Transverse colon (tissue), 4 donors: ENCODE data around the gene BRI3. TPM values are rescaled to one million over a fixed set of nuclear protein-coding genes. Genes with fewer than 3 reads are reported as not detected.

Experiments used
- DNase-seq: peaks from one replicate; pipeline ENCODE4 v3.0.0-alpha.2; 2019
- H3K27ac ChIP-seq, 4 donors: fragments of 200-600 bp; sonication (generic); 2 replicates each; pipeline ENCODE4 v1.5.1; 2016 to 2018; ENCODE audit warnings: inconsistent platforms in 4 of 4
- H3K27me3 ChIP-seq: fragments of 200-600 bp; sonication (generic); 2 replicates; pipeline ENCODE4 v1.5.1; 2017; ENCODE audit warnings: inconsistent platforms
- H3K36me3 ChIP-seq, 4 donors: fragments of 200-600 bp; sonication (generic); 2 replicates each; pipeline ENCODE4 v1.5.1; 2017 to 2019; ENCODE audit warnings: inconsistent platforms in 4 of 4
- H3K4me1 ChIP-seq, 4 donors: fragments of 200-600 bp; sonication (generic); 2 replicates each; pipeline ENCODE4 v1.5.1; 2017 to 2020; ENCODE audit warnings: inconsistent platforms in 4 of 4
- H3K4me3 ChIP-seq, 4 donors: fragments of 200-600 bp; sonication (generic); 1 replicate in 1 of 4; 2 replicates in 3 of 4; pipeline versions ENCODE4 v1.5.1 to v1.6.1; 2017 to 2019; ENCODE audit warnings: inconsistent platforms in 4 of 4
- H3K9me3 ChIP-seq, 2 donors: fragments of 200-600 bp; sonication (generic); 2 replicates each; pipeline ENCODE4 v1.5.1; 2017 to 2019; ENCODE audit warnings: inconsistent platforms in 2 of 2
- EP300 ChIP-seq: sonication (generic); formaldehyde crosslinking; IDR thresholded peaks from one replicate; pipeline ENCODE4 v1.6.1; 2017; ENCODE audit warnings: antibody characterized with exemption, low read depth
- POLR2A ChIP-seq: fragments of 450-650 bp; IDR thresholded peaks from one replicate; pipeline ENCODE4 v1.6.1; 2016; ENCODE audit warnings: antibody characterized with exemption, mild to moderate bottlenecking, moderate library complexity
- POLR2AphosphoS5 ChIP-seq, 3 donors: sonication (generic); formaldehyde crosslinking; IDR thresholded peaks; one replicate each; pipeline ENCODE4 v1.6.1; 2016; ENCODE audit warnings: antibody characterized with exemption in 3 of 3
- WGBS, 2 donors: methylation state at CpG; one replicate each; pipeline ENCODE4 v1.1.5; 2018; ENCODE audit warnings: low coverage in 1 of 2; 5-methylcytosine and 5-hydroxymethylcytosine counted together
- in situ Hi-C, 4 donors: fragments of 200-750 bp; cut with MboI; loops; one replicate each; pipeline versions ENCODE4 v1.15.0 to v1.15.1; 2017; ENCODE audit warnings: low sequenced_read_pairs in 3 of 4, low pct_ligation_motif_present in 1 of 4, low pct_unique_long_range_greater_than_20kb in 1 of 4
- intact Hi-C: fragments of 100-400 bp; cut with DNase I; formaldehyde crosslinking; loops from one replicate; pipeline ENCODE4 v1.15.1; 2023; ENCODE audit warnings: low total_unique reads
- total RNA-seq, 4 donors: library from RNA; depleted of rRNA; stranded (reverse); fragments of >200 nt; gene quantifications; one replicate each; pipeline ENCODE4 v1.1.0, GENCODE V29; 2016
- TF ChIP-seq, protein P1 (sequence below), 5 experiments: fragments of 200-600 bp in 3 of 5; fragments of 450-650 bp in 2 of 5; sonication (generic) in 3 of 5; IDR thresholded peaks; 1 replicate in 2 of 5; 2 replicates in 3 of 5; pipeline ENCODE4 v1.5.1; 2016 to 2017; ENCODE audit warnings: antibody characterized with exemption in 5 of 5, inconsistent platforms in 3 of 5, mild to moderate bottlenecking in 2 of 5, moderate library complexity in 1 of 5

The BRI3 gene
- total RNA-seq, 4 donors from 2014 or later: 9.8 to 87.5 (median 51.5) TPM

DNA sequence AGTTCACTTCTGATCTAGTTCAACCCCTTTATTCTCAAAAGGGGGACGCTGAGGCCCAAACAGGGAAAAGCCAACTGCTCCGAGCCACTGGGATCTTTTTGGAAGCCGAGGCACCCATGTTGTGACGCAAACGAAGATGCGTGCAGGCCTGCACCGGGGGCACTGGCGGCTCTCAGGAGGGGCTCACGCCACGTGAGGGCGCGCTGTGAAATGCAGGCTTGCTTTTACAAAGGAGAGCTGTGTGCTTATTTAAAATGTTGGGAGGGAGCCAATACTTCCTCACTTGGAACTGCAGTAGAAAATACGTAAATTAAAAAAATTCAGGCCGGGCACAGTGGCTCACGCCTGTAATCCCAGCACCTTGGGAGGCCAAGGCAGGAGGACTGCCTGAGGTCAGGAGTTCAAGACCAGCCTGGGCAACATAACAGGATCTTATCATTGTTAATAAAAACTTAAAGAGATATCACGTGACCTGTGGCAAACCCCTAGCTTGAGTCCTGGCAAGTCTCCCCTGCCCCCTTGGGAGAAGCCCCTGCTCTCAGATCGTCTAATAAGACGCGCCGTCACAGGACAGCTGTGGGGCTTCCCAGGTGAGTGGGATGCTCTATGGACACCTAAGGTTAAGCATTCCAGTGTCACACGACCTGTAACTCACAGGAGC, 16.3 kb downstream of the BRI3 start:
- intact Hi-C loops: no loop called here
- no peaks in the 10 kb centered on the region for H3K9me3 ChIP-seq
- 78 to 81% methylated on average over 8 to 21 of the region's 21 CpGs for WGBS, 2 donors
- H3K4me1 ChIP-seq: peaks cover 0 to 5% (median 0%) of the 10 kb centered on the region in 4 donors
- no peak overlapping the region for H3K4me3 ChIP-seq
- no peaks in the 10 kb centered on the region for H3K27me3 ChIP-seq
- peak; percentile 7 for DNase-seq
- TF ChIP-seq EP300 (no peak), POLR2AphosphoS5 (IDR thresholded peaks at IDR 0.05) (no peak)
- TF ChIP-seq, protein P1, sequence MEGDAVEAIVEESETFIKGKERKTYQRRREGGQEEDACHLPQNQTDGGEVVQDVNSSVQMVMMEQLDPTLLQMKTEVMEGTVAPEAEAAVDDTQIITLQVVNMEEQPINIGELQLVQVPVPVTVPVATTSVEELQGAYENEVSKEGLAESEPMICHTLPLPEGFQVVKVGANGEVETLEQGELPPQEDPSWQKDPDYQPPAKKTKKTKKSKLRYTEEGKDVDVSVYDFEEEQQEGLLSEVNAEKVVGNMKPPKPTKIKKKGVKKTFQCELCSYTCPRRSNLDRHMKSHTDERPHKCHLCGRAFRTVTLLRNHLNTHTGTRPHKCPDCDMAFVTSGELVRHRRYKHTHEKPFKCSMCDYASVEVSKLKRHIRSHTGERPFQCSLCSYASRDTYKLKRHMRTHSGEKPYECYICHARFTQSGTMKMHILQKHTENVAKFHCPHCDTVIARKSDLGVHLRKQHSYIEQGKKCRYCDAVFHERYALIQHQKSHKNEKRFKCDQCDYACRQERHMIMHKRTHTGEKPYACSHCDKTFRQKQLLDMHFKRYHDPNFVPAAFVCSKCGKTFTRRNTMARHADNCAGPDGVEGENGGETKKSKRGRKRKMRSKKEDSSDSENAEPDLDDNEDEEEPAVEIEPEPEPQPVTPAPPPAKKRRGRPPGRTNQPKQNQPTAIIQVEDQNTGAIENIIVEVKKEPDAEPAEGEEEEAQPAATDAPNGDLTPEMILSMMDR (IDR thresholded peaks at IDR 0.05): no peak
- in situ Hi-C loops: loop anchor here in 3 of 4 donors (10.0 to 25.0 kb wide), 2 partner anchors 107 to 115 kb away; partner anchors contain the start of gene BAIAP2L1 (in 3 of the 3)
- peaks cover 0 to 18% (median 3%) of the 10 kb centered on the region in 4 donors for H3K36me3 ChIP-seq
- no peak overlapping the region for H3K27ac ChIP-seq

GRCh38 chr7:98300595-98301372, 19.3 kb downstream of the BRI3 start:
- peaks cover 0 to 6% (median 0%) of the 10 kb centered on the region in 4 donors for H3K36me3 ChIP-seq
- intact Hi-C loops: no loop called here

DNA sequence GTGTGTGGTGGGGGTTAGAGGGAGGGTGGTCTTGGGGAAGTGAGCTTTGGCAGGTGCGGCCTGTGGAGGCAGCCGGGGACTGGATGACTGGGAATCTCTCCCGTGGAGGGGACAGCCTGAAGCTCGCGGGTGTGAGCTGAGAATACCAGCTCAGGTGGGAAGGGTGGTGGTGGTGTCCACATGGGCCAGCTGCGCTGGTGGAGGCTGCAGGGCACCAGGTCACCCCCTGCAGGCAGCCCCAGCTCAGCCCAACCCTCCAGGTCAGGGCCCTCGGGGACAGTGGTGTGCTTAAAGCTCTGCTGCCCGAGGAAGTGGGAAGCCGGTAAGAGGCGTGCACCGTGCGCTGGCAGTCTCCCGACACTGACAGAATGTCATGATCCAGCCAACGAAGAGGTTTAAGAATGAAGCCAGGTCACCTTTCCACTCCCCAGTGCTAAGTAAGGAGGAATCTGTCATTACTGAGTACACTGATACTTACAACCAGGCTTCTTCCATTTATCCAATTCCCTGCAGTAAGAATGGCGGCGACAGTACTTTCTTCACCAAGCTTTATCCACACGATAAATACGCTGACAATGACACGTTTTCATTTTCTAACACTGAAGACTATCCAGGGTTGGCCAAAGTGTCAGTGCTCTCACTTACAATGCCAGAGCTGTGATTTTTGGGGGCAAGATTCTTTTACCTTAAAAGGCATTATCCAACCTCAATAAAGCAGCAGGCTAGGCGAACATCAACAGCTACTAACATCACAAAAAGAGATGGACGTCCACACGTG, 20.4 kb downstream of the BRI3 start:
- WGBS, 2 donors: 81 to 90% methylated on average over 9 to 22 of the region's 22 CpGs
- peaks cover 0 to 16% (median 0%) of the 10 kb centered on the region in 4 donors for H3K36me3 ChIP-seq
- TF ChIP-seq EP300 (no peak), POLR2A (no peak), POLR2AphosphoS5 (IDR thresholded peaks at IDR 0.05) (no peak)
- TF ChIP-seq, protein P1 (IDR thresholded peaks at IDR 0.05): no peak
- H3K4me1 ChIP-seq: no peaks in the 10 kb centered on the region
- no peaks in the 10 kb centered on the region for H3K27me3 ChIP-seq
- in situ Hi-C loops: no loop called here
- no peak overlapping the region for H3K27ac ChIP-seq
- DNase-seq: no peak
- intact Hi-C loops: no loop called here
- no peak overlapping the region for H3K4me3 ChIP-seq
- no peaks in the 10 kb centered on the region for H3K9me3 ChIP-seq

More at GRCh38 chr7:98300595-98301372, 19.3 kb downstream of the BRI3 start:
- H3K4me1 ChIP-seq: no peaks in the 10 kb centered on the region
- TF ChIP-seq POLR2AphosphoS5 (IDR thresholded peaks at IDR 0.05) (no peak), EP300 (no peak), POLR2A (no peak)
- TF ChIP-seq, protein P1 (IDR thresholded peaks at IDR 0.05): no peak
- in situ Hi-C loops: no loop called here
- 95% methylated on average over 17 to 26 of the region's 26 CpGs for WGBS, 2 donors
- no peaks in the 10 kb centered on the region for H3K9me3 ChIP-seq
- no peak overlapping the region for H3K27ac ChIP-seq
- no peak overlapping the region for H3K4me3 ChIP-seq
- no peaks in the 10 kb centered on the region for H3K27me3 ChIP-seq
- no peak for DNase-seq
